WERI-Rb-1 (cell line): ENCODE results near the gene COL27A1.

Source experiments
- DNase-seq: peaks from one replicate; pipeline ENCODE4 v3.0.0-alpha.2; 2020
- H3K27ac ChIP-seq: fragments of 250-450 bp; sonication (Bioruptor Pico); 2 replicates; pipeline ENCODE4 v1.5.1; 2020; ENCODE audit warnings: mild to moderate bottlenecking, moderate library complexity
- H3K27me3 ChIP-seq: fragments of 250-450 bp; sonication (Bioruptor Pico); 2 replicates; pipeline ENCODE4 v1.5.1; 2021; ENCODE audit warnings: mild to moderate bottlenecking, low read depth, moderate library complexity; ENCODE audit not compliant: insufficient read depth, severe bottlenecking
- H3K36me3 ChIP-seq: fragments of 250-450 bp; sonication (Bioruptor Pico); 2 replicates; pipeline ENCODE4 v1.5.1; 2020; ENCODE audit warnings: mild to moderate bottlenecking, moderate library complexity
- H3K4me3 ChIP-seq: 2 replicates; pipeline ENCODE4 v1.5.1; 2011; ENCODE audit warnings: low read depth, mild to moderate bottlenecking, control low read depth, low read length
- H3K9me3 ChIP-seq: fragments of 250-450 bp; sonication (Bioruptor Pico); 2 replicates; pipeline ENCODE4 v1.5.1; 2021; ENCODE audit warnings: mild to moderate bottlenecking, moderate library complexity; ENCODE audit not compliant: severe bottlenecking
- TF ChIP-seq, protein P1 (sequence below): IDR thresholded peaks from 2 replicates; pipeline ENCODE4 v1.5.1; 2011; ENCODE audit warnings: low read depth, mild to moderate bottlenecking, control low read depth, inconsistent platforms, low read length

The COL27A1 gene

GRCh38 chr9:114216081-114216480, 60.7 kb downstream of the COL27A1 start:
- Histone ChIP-seq H3K27me3 (no peaks in the 10 kb centered on the region), H3K9me3 (no peaks in the 10 kb centered on the region), H3K27ac (no peak overlapping the region), H3K4me3 (no peak overlapping the region), H3K36me3 (peaks cover 63% of the 10 kb centered on the region)
- no peak for DNase-seq
- TF ChIP-seq, protein P1, sequence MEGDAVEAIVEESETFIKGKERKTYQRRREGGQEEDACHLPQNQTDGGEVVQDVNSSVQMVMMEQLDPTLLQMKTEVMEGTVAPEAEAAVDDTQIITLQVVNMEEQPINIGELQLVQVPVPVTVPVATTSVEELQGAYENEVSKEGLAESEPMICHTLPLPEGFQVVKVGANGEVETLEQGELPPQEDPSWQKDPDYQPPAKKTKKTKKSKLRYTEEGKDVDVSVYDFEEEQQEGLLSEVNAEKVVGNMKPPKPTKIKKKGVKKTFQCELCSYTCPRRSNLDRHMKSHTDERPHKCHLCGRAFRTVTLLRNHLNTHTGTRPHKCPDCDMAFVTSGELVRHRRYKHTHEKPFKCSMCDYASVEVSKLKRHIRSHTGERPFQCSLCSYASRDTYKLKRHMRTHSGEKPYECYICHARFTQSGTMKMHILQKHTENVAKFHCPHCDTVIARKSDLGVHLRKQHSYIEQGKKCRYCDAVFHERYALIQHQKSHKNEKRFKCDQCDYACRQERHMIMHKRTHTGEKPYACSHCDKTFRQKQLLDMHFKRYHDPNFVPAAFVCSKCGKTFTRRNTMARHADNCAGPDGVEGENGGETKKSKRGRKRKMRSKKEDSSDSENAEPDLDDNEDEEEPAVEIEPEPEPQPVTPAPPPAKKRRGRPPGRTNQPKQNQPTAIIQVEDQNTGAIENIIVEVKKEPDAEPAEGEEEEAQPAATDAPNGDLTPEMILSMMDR: no peak

DNA sequence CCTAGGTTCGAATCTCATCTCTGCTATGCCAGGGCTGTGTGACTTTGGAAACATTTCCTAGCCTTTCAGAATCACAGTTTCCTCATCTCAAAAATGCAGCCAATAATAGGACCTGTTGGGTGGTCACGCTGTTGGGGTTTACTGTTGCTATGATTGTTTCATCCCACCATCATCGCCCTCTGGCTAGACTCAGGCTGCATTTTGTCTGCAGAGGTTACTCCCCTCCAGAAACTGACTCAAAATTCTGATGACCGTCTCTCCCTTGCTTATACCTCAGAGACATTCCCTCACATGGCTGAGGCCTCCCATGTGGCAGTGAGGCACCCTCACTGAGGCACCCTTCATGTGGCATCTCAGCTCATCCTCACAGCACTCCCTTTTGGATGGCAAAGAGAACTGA, 61.6 kb downstream of the COL27A1 start:
- TF ChIP-seq, protein P1: no peak
- Histone ChIP-seq H3K27me3 (no peaks in the 10 kb centered on the region), H3K27ac (no peak overlapping the region), H3K36me3 (peaks cover 54% of the 10 kb centered on the region), H3K9me3 (no peaks in the 10 kb centered on the region), H3K4me3 (no peak overlapping the region)
- no peak for DNase-seq

DNA sequence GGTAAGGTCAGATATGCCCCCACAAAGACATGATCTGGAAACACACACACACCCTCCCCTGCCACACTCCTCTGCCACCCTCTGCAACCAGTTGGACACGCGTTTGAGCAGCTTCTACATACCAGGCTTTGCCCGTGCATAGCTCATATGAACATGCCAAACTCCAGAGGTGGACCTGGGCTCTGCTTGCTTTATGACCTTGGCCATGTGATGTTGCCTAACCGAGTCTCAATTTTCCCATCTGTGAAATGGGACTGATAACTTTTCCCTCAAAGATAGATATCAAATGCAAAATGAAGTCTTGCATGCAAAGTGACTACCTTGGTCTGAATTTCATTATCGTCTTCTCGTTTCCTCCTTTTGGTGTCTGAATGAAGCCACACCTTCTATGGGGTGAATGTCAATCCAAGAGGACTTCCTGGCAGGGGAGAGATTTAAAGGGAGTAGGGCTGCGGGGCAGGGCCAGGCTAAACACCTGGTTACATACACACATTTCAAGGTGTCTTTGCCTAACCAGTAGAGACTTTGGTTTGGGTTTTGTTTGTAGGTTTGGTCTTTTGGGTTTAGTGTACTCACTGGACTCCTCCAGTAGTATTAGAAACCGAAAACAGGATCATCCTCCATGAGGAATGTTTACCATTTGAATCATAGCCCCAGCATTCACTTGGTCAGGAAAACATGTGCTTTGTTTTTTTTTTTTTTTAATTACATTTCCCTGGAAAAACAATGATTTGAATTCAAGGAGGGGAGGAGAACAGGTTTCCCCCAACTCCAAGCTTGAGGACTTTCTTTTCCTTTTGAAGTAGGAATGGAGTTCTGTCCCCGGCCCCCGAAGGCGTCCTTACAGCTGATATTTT, 63.2 kb downstream of the COL27A1 start:
- no peak overlapping the region for H3K4me3 ChIP-seq
- TF ChIP-seq, protein P1: no peak
- H3K27ac ChIP-seq: no peak overlapping the region
- H3K9me3 ChIP-seq: no peaks in the 10 kb centered on the region
- peaks cover 42% of the 10 kb centered on the region for H3K36me3 ChIP-seq
- no peaks in the 10 kb centered on the region for H3K27me3 ChIP-seq
- DNase-seq: no peak

DNA sequence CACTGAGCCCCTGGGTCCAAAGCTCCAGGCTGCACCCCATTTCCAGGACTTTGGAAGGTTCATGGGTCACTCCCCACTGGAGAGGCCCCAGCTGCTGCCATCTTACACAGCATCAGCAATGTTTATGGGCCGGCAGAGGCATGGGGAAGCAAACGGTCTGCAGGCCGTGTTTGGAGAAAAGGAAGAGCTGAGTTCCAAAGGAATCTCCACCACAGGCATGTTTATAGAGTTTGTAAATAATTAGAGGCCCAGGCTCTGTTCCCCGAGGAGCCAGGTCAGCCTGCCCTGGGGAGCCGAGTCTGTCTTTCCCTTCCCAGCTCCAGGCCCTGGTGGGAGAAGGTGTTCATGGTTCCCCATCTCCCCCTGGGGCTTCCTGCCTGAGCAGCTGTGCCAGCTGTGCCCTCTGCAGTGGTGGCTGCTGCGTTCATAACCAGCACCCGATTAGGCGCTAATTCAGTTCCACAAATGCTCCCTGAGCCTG, 64.8 kb downstream of the COL27A1 start:
- Histone ChIP-seq H3K4me3 (no peak overlapping the region), H3K27me3 (no peaks in the 10 kb centered on the region), H3K27ac (no peak overlapping the region), H3K36me3 (peaks cover 30% of the 10 kb centered on the region), H3K9me3 (no peaks in the 10 kb centered on the region)
- TF ChIP-seq, protein P1: no peak
- no peak for DNase-seq

- Histone ChIP-seq H3K9me3 (no peaks in the 10 kb centered on the region), H3K27me3 (no peaks in the 10 kb centered on the region), H3K36me3 (peaks cover 30% of the 10 kb centered on the region), H3K27ac (no peak overlapping the region), H3K4me3 (no peak overlapping the region)
- TF ChIP-seq, protein P1: no peak
- DNase-seq: no peak
Measured at GRCh38 chr9:114221706-114222465, 66.5 kb downstream of the COL27A1 start.
